ENCODE measurements around the gene ZNF526. TPM values are rescaled to one million over a fixed set of nuclear protein-coding genes. Genes with fewer than 3 reads are reported as not detected.

ZNF526 gene
- total and polyA plus RNA-seq, 12 donors: 2.0 to 12.5 (median 6.2) TPM

- DNase-seq: peak; percentile 65 to 81 (median 74)
- intact Hi-C loops (cut with DNase I): loop anchor here in 1 of 2 donors (2.0 kb wide), 1 partner anchor 15 kb away; the partner anchor contains the start of gene CIC
These were observed 33.4 kb downstream of the ZNF526 start for GRCh38 chr19:42253245-42254088.

GRCh38 chr19:42254089-42254849, 34.2 kb downstream of the ZNF526 start:
- TF ChIP-seq POLR2A (IDR thresholded peaks at IDR 0.05) (peak in 1 of 2 donors; percentile 49), CTCF (IDR thresholded peaks at IDR 0.05) (peak in 1 of 6 experiments; percentile 11)

More at GRCh38 chr19:42253245-42254088, 33.4 kb downstream of the ZNF526 start:
- Histone ChIP-seq H3K36me3 (replicated peaks in 1 of 2) (peaks cover 0 to 17% of the 10 kb centered on the region in 2 donors), H3K9me3 (replicated peaks in 1 of 3) (no peaks in the 10 kb centered on the region), H3K27me3 (no peaks in the 10 kb centered on the region), H3K4me3 (peak overlapping the region; percentile 62 to 90 (median 86)), H3K27ac (peak overlapping the region; percentile 91 to 100 (median 99)), H3K4me1 (replicated peaks in 1 of 2) (peaks cover 44 to 51% of the 10 kb centered on the region in 2 donors)
- TF ChIP-seq POLR2A (IDR thresholded peaks at IDR 0.05) (peak in 1 of 2 donors; percentile 42), CTCF (IDR thresholded peaks at IDR 0.05) (no peak)
- WGBS, 4 donors: 0 to 1% (median 0%) methylated on average over 12 to 66 of the region's 71 CpGs

GRCh38 chr19:42254850-42255765, 35.0 kb downstream of the ZNF526 start, which contains the start of gene ERF:
Gene ERF, minus strand, starts transcription at chr19:42255128. Its CDS starts 129 bp downstream, at chr19:42254999.
- 0 to 3% (median 0%) methylated on average over 3 to 75 of the region's 75 CpGs for WGBS, 4 donors
- peaks cover 40 to 43% of the 10 kb centered on the region in 2 donors for H3K4me1 ChIP-seq (replicated peaks in 1 of 2)
- intact Hi-C loops (cut with DNase I): loop anchor here in 1 of 2 donors (2.0 kb wide), 1 partner anchor 14 kb away; the partner anchor contains the start of gene CIC
- H3K27ac ChIP-seq: peak within 1 kb of the TSS; percentile 88 to 100 (median 99)
- H3K27me3 ChIP-seq: no peaks in the 10 kb centered on the region
- TF ChIP-seq POLR2A (IDR thresholded peaks at IDR 0.05) (peak; percentile 97 to 99), CTCF (IDR thresholded peaks at IDR 0.05) (no peak)
- DNase-seq: peak; percentile 93 to 97 (median 95)
- peaks cover 0 to under 1% of the 10 kb centered on the region in 2 donors for H3K36me3 ChIP-seq (replicated peaks in 1 of 2)
- H3K4me3 ChIP-seq: peak within 1 kb of the TSS; percentile 65 to 90 (median 86)
- H3K9me3 ChIP-seq (replicated peaks in 1 of 3): no peaks in the 10 kb centered on the region

More at GRCh38 chr19:42254089-42254849, 34.2 kb downstream of the ZNF526 start:
- peak overlapping the region; percentile 62 to 90 (median 86) for H3K4me3 ChIP-seq
- H3K4me1 ChIP-seq (replicated peaks in 1 of 2): peaks cover 44 to 51% of the 10 kb centered on the region in 2 donors
- DNase-seq: peak; percentile 67 to 85 (median 80)
- no peaks in the 10 kb centered on the region for H3K9me3 ChIP-seq (replicated peaks in 1 of 3)
- H3K36me3 ChIP-seq (replicated peaks in 1 of 2): peaks cover 0 to 9% of the 10 kb centered on the region in 2 donors
- intact Hi-C loops (cut with DNase I): loop anchor here in 1 of 2 donors (2.0 kb wide), 1 partner anchor 15 kb away; the partner anchor contains the start of gene CIC
- peak overlapping the region; percentile 88 to 100 (median 99) for H3K27ac ChIP-seq
- H3K27me3 ChIP-seq: no peaks in the 10 kb centered on the region
- 0 to 4% (median 1%) methylated on average over 4 to 69 of the region's 70 CpGs for WGBS, 4 donors

Measured in adrenal gland (tissue), 12 donors.